Measurements from ENCODE around the gene CCDC71L.
A peak's percentile ranks its signal among the peaks of the same experiment; 100 is the strongest.

CCDC71L gene

GRCh38 chr7:106611911-106612310 lies 49.0 kb downstream of the CCDC71L start:
- TF ChIP-seq ISL1 (CRISPR knock-in tag; IDR thresholded peaks at IDR 0.05) (no peak), BACH2 (CRISPR knock-in tag; IDR thresholded peaks at IDR 0.05; ENCODE audit: borderline replicate concordance) (no peak), ZNF565 (CRISPR knock-in tag; conservative IDR thresholded peaks at IDR 0.05; ENCODE audit: low read depth) (no peak), TOX (CRISPR knock-in tag; IDR thresholded peaks at IDR 0.05; ENCODE audit: borderline replicate concordance) (no peak), ESRRG (CRISPR knock-in tag; IDR thresholded peaks at IDR 0.05) (no peak), TCF4 (CRISPR knock-in tag; IDR thresholded peaks at IDR 0.05; ENCODE audit: borderline replicate concordance) (no peak), TSHZ2 (CRISPR knock-in tag; IDR thresholded peaks at IDR 0.05) (no peak), OSR1 (CRISPR knock-in tag; IDR thresholded peaks at IDR 0.05) (no peak), ZFP3 (CRISPR knock-in tag; IDR thresholded peaks at IDR 0.05) (no peak), PPARA (CRISPR knock-in tag; IDR thresholded peaks at IDR 0.05; ENCODE audit: borderline replicate concordance) (no peak), PATZ1 (CRISPR knock-in tag; IDR thresholded peaks at IDR 0.05; ENCODE audit: borderline replicate concordance) (no peak), ZNF70 (CRISPR knock-in tag; IDR thresholded peaks at IDR 0.05) (no peak), SNAI2 (CRISPR knock-in tag; IDR thresholded peaks at IDR 0.05) (no peak), CREB5 (CRISPR knock-in tag; IDR thresholded peaks at IDR 0.05; ENCODE audit: low read depth) (no peak), GLIS3 (CRISPR knock-in tag; IDR thresholded peaks at IDR 0.05) (no peak), RARB (CRISPR knock-in tag; IDR thresholded peaks at IDR 0.05) (no peak), CSDC2 (CRISPR knock-in tag; IDR thresholded peaks at IDR 0.05) (no peak), ZFP30 (CRISPR knock-in tag; IDR thresholded peaks at IDR 0.05) (no peak), ZC3H10 (CRISPR knock-in tag; IDR thresholded peaks at IDR 0.05) (no peak)
- TF ChIP-seq, protein P1, sequence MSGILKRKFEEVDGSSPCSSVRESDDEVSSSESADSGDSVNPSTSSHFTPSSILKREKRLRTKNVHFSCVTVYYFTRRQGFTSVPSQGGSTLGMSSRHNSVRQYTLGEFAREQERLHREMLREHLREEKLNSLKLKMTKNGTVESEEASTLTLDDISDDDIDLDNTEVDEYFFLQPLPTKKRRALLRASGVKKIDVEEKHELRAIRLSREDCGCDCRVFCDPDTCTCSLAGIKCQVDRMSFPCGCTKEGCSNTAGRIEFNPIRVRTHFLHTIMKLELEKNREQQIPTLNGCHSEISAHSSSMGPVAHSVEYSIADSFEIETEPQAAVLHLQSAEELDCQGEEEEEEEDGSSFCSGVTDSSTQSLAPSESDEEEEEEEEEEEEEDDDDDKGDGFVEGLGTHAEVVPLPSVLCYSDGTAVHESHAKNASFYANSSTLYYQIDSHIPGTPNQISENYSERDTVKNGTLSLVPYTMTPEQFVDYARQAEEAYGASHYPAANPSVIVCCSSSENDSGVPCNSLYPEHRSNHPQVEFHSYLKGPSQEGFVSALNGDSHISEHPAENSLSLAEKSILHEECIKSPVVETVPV (CRISPR knock-in tag; IDR thresholded peaks at IDR 0.05) = no peak
- no peak for ATAC-seq

GRCh38 chr7:106610996-106611886 lies 49.7 kb downstream of the CCDC71L start:
- ATAC-seq = peak; percentile 61
- no peak for TF ChIP-seq GLIS3 (CRISPR knock-in tag; IDR thresholded peaks at IDR 0.05)
- no peak for TF ChIP-seq SNAI2 (CRISPR knock-in tag; IDR thresholded peaks at IDR 0.05)
- TF ChIP-seq PATZ1 (CRISPR knock-in tag; IDR thresholded peaks at IDR 0.05; ENCODE audit: borderline replicate concordance) = no peak
- TF ChIP-seq, protein P1 (CRISPR knock-in tag; IDR thresholded peaks at IDR 0.05) = no peak
- TF ChIP-seq OSR1 (CRISPR knock-in tag; IDR thresholded peaks at IDR 0.05) = no peak
- TF ChIP-seq ARNTL (CRISPR knock-in tag; IDR thresholded peaks at IDR 0.05; ENCODE audit: borderline replicate concordance, low read depth) = no peak
- TF ChIP-seq CREB5 (CRISPR knock-in tag; IDR thresholded peaks at IDR 0.05; ENCODE audit: low read depth) = no peak
- no peak for TF ChIP-seq ZFP30 (CRISPR knock-in tag; IDR thresholded peaks at IDR 0.05)
- no peak for TF ChIP-seq ZFP3 (CRISPR knock-in tag; IDR thresholded peaks at IDR 0.05)
- no peak for TF ChIP-seq TSHZ2 (CRISPR knock-in tag; IDR thresholded peaks at IDR 0.05)
- TF ChIP-seq ESRRG (CRISPR knock-in tag; IDR thresholded peaks at IDR 0.05) = no peak
- no peak for TF ChIP-seq TCF4 (CRISPR knock-in tag; IDR thresholded peaks at IDR 0.05; ENCODE audit: borderline replicate concordance)
- TF ChIP-seq RARB (CRISPR knock-in tag; IDR thresholded peaks at IDR 0.05) = no peak
- no peak for TF ChIP-seq BACH2 (CRISPR knock-in tag; IDR thresholded peaks at IDR 0.05; ENCODE audit: borderline replicate concordance)
- TF ChIP-seq TOX (CRISPR knock-in tag; IDR thresholded peaks at IDR 0.05; ENCODE audit: borderline replicate concordance) = no peak
- no peak for TF ChIP-seq ISL1 (CRISPR knock-in tag; IDR thresholded peaks at IDR 0.05)
